HG03521 (cell line): Measurements from ENCODE around the gene TSPAN5.

Experiments
- ATAC-seq: cut with Tn5 transposase; IDR thresholded peaks from one replicate; pipeline ENCODE4 v1.9.1; 2021; ENCODE audit warnings: mild to moderate bottlenecking, moderate library complexity; ENCODE audit not compliant: unreplicated experiment

The TSPAN5 gene

GRCh38 chr4:98620087-98620784 is 38.2 kb downstream of the TSPAN5 start:
- ATAC-seq, result no peak

- ATAC-seq, result no peak
Measured at GRCh38 chr4:98619180-98619579, 39.2 kb downstream of the TSPAN5 start.

GRCh38 chr4:98618680-98619079 is 39.7 kb downstream of the TSPAN5 start:
- ATAC-seq, result no peak

- no peak for ATAC-seq
Measured at GRCh38 chr4:98617358-98618047, 40.9 kb downstream of the TSPAN5 start.

- no peak for ATAC-seq
Measured at GRCh38 chr4:98615991-98616390, 42.4 kb downstream of the TSPAN5 start.

- no peak for ATAC-seq
Measured at GRCh38 chr4:98614662-98615061, 43.7 kb downstream of the TSPAN5 start.

GRCh38 chr4:98614094-98614493 is 44.3 kb downstream of the TSPAN5 start:
- ATAC-seq, result no peak

GRCh38 chr4:98613453-98614075 is 44.8 kb downstream of the TSPAN5 start:
- no peak for ATAC-seq

- ATAC-seq, result no peak
Measured at GRCh38 chr4:98612318-98613250, 45.8 kb downstream of the TSPAN5 start.

- ATAC-seq, result no peak
Measured at GRCh38 chr4:98611677-98612317, 46.6 kb downstream of the TSPAN5 start.

- no peak for ATAC-seq
Measured at GRCh38 chr4:98610926-98611676, 47.3 kb downstream of the TSPAN5 start.

GRCh38 chr4:98610431-98610830 is 48.0 kb downstream of the TSPAN5 start:
- no peak for ATAC-seq

GRCh38 chr4:98609934-98610333 is 48.5 kb downstream of the TSPAN5 start:
- ATAC-seq, result no peak

GRCh38 chr4:98608356-98608755 is 50.1 kb downstream of the TSPAN5 start:
- ATAC-seq, result no peak

- no peak for ATAC-seq
Measured at GRCh38 chr4:98606894-98607293, 51.5 kb downstream of the TSPAN5 start.

- no peak for ATAC-seq
Measured at GRCh38 chr4:98605216-98605615, 53.2 kb downstream of the TSPAN5 start.

GRCh38 chr4:98604723-98605122 is 53.7 kb downstream of the TSPAN5 start:
- no peak for ATAC-seq

GRCh38 chr4:98603683-98604521 is 54.5 kb downstream of the TSPAN5 start:
- ATAC-seq, result no peak

GRCh38 chr4:98602270-98602669 is 56.1 kb downstream of the TSPAN5 start:
- no peak for ATAC-seq
